Neural cell (in vitro differentiated cells): ENCODE measurements around the gene TMEM272. TPM values are rescaled to one million over a fixed set of nuclear protein-coding genes. Genes with fewer than 3 reads are reported as not detected.

Source experiments
- H2AFZ ChIP-seq: fragments of 200-600, 300-800 bp; sonication (generic), shearing (Covaris generic); 2 replicates; pipeline ENCODE4 v1.6.0; 2014; ENCODE audit warnings: low read depth, mild to moderate bottlenecking, antibody characterized with exemption, low read length, moderate library complexity
- H3F3A ChIP-seq: fragments of 200-600 bp; shearing (Covaris generic); 2 replicates; pipeline ENCODE4 v1.6.1; 2016; ENCODE audit warnings: mild to moderate bottlenecking, moderate library complexity, mixed read lengths, antibody characterized with exemption, low read length; ENCODE audit not compliant: insufficient read depth, poor library complexity, severe bottlenecking
- H3K27ac ChIP-seq: fragments of 200-600, 300-800 bp; sonication (generic), shearing (Covaris generic); 2 replicates; pipeline ENCODE4 v1.5.1; 2014; ENCODE audit warnings: mild to moderate bottlenecking, low read length, moderate library complexity
- H3K27me3 ChIP-seq: fragments of 300-800, 200-600 bp; sonication (generic), shearing (Covaris generic); 2 replicates; pipeline ENCODE4 v1.6.0; 2014; ENCODE audit warnings: mild to moderate bottlenecking, low read depth, low read length, moderate library complexity; ENCODE audit not compliant: insufficient read depth
- H3K36me3 ChIP-seq: fragments of 300-800, 200-600 bp; sonication (generic), shearing (Covaris generic); 2 replicates; pipeline ENCODE4 v1.5.1; 2014; ENCODE audit warnings: mild to moderate bottlenecking, antibody characterized with exemption, low read length, moderate library complexity; ENCODE audit not compliant: insufficient read depth
- H3K4me2 ChIP-seq: fragments of 300-800, 200-600 bp; sonication (generic), shearing (Covaris generic); 2 replicates; pipeline ENCODE4 v1.6.0; 2014; ENCODE audit warnings: mild to moderate bottlenecking, low read length
- H3K4me3 ChIP-seq: fragments of 300-800, 200-600 bp; sonication (generic), shearing (Covaris generic); 2 replicates; pipeline ENCODE4 v1.5.1; 2014; ENCODE audit warnings: mild to moderate bottlenecking, low read length, moderate library complexity
- H3K79me2 ChIP-seq: fragments of 200-600 bp; shearing (Covaris generic); replicated peaks from 2 replicates; pipeline ENCODE4 v1.6.0; 2014; ENCODE audit warnings: mild to moderate bottlenecking, low read length, moderate library complexity; ENCODE audit not compliant: insufficient read depth
- H3K9ac ChIP-seq: fragments of 300-800, 200-600 bp; sonication (generic), shearing (Covaris generic); 2 replicates; pipeline ENCODE4 v1.6.1; 2016; ENCODE audit warnings: mild to moderate bottlenecking, low read length, mixed read lengths
- H3K9me2 ChIP-seq: fragments of 200-600 bp; shearing (Covaris generic); 2 replicates; pipeline ENCODE4 v1.6.1; 2016; ENCODE audit warnings: mild to moderate bottlenecking, low read length, mixed read lengths; ENCODE audit not compliant: insufficient read depth
- H3K9me3 ChIP-seq: fragments of 200-600, 300-800 bp; sonication (generic), shearing (Covaris generic); 2 replicates; pipeline ENCODE4 v1.6.1; 2016; ENCODE audit warnings: mild to moderate bottlenecking, mixed run types, low read length, moderate library complexity, mixed read lengths
- H4K20me1 ChIP-seq: fragments of 200-600 bp; shearing (Covaris generic); 2 replicates; pipeline ENCODE4 v1.6.1; 2016; ENCODE audit warnings: mild to moderate bottlenecking, mixed run types; ENCODE audit not compliant: insufficient read depth
- EP300 ChIP-seq: fragments of 450-650 bp; conservative IDR thresholded peaks from 2 replicates; pipeline ENCODE4 v1.6.1; 2014; ENCODE audit warnings: antibody characterized with exemption, mild to moderate bottlenecking, moderate library complexity; ENCODE audit not compliant: poor library complexity, severe bottlenecking
- EZH2 ChIP-seq: fragments of 200-600, 300-800 bp; shearing (Covaris generic), sonication (generic); IDR thresholded peaks from 2 replicates; pipeline ENCODE4 v1.6.1; 2014; ENCODE audit warnings: antibody characterized with exemption, low read length, borderline replicate concordance, mild to moderate bottlenecking; ENCODE audit not compliant: insufficient read depth, poor library complexity, severe bottlenecking
- MXI1 ChIP-seq: fragments of 450-650 bp; conservative IDR thresholded peaks from 2 replicates; pipeline ENCODE4 v1.6.1; 2014; ENCODE audit warnings: antibody characterized with exemption, mild to moderate bottlenecking; ENCODE audit not compliant: poor library complexity, severe bottlenecking
- POLR2AphosphoS5 ChIP-seq: IDR thresholded peaks from 2 replicates; pipeline ENCODE4 v1.6.1; 2012
- RAD21 ChIP-seq: fragments of 450-650 bp; conservative IDR thresholded peaks from 2 replicates; pipeline ENCODE4 v1.6.1; 2014; ENCODE audit warnings: antibody characterized with exemption, mild to moderate bottlenecking, moderate library complexity
- SMC3 ChIP-seq: fragments of 450-650 bp; conservative IDR thresholded peaks from 2 replicates; pipeline ENCODE4 v1.6.1; 2014; ENCODE audit warnings: antibody characterized with exemption, mild to moderate bottlenecking, moderate library complexity; ENCODE audit not compliant: poor library complexity
- TAF1 ChIP-seq: IDR thresholded peaks from 2 replicates; pipeline ENCODE4 v1.6.1; 2012; ENCODE audit warnings: low read depth
- polyA plus RNA-seq: library from polyadenylated mRNA; depleted of rRNA; stranded (reverse); fragments of >200 nt; gene quantifications from 2 replicates; pipeline ENCODE4 v1.2.3, GENCODE V29; 2014
- TF ChIP-seq, protein P1 (sequence below): fragments of 450-650 bp; IDR thresholded peaks from 2 replicates; pipeline ENCODE4 v1.5.1; 2014; ENCODE audit warnings: antibody characterized with exemption, mild to moderate bottlenecking, moderate library complexity; ENCODE audit not compliant: poor library complexity, severe bottlenecking
- TF ChIP-seq, protein P2 (sequence below): IDR thresholded peaks from 2 replicates; pipeline ENCODE4 v1.6.1; 2012; ENCODE audit warnings: borderline replicate concordance

Gene TMEM272
- polyA plus RNA-seq, 1 donor from 2014 or later = 0.77 TPM

DNA sequence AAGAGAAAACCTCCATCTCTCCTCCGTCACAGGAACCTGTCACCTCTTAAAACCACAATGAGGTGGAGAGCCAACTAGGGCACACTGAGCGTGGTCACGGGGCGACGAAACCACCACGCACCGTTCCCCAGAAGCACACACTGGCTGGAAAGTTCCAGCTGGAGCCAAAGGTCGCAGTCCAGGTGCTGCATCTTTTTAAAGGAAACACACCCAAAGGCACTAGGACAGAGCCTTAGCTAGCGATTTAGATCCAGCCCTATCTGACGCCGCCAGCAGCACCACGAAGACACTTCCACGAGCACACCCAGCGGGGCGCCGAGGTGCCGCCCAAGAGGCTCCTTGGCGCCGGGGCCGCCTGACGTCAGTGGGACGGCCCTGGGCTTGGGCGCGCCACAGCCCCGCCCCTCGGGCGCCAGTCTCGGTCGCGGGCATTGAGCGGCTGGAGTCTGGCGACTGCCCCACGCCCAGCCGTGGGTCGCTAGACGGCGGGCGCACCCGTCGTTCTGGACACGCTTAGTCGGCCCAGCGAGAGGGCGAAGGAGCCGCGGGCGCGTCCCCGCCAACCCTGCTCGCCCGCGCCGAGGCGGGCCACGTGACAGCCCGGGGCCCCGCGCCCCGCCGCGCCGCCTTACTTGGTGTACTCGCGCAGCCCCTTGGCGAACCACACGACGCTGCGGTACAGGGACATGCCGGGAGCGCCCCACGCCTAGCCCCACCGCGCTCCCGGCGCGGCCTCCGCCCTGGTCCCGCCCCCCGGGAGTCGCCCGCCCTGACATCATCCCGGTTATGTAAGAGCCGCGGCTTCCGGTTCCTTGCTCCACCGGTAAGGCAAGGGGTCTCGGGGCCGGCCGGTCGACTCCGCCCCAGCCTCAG, 41.3 kb downstream of the TMEM272 start, which contains the start of gene DHRS12:
TSS of gene DHRS12 (minus strand) at position 742 of the 873 bp plus-strand sequence. CDS start 4,504 bp downstream, outside the sequence.
- peak within 1 kb of the TSS; percentile 75 for H3K4me3 ChIP-seq
- no peaks in the 10 kb centered on the region for H3K27me3 ChIP-seq
- peak; percentile 30 for TF ChIP-seq SMC3
- TF ChIP-seq, protein P1, sequence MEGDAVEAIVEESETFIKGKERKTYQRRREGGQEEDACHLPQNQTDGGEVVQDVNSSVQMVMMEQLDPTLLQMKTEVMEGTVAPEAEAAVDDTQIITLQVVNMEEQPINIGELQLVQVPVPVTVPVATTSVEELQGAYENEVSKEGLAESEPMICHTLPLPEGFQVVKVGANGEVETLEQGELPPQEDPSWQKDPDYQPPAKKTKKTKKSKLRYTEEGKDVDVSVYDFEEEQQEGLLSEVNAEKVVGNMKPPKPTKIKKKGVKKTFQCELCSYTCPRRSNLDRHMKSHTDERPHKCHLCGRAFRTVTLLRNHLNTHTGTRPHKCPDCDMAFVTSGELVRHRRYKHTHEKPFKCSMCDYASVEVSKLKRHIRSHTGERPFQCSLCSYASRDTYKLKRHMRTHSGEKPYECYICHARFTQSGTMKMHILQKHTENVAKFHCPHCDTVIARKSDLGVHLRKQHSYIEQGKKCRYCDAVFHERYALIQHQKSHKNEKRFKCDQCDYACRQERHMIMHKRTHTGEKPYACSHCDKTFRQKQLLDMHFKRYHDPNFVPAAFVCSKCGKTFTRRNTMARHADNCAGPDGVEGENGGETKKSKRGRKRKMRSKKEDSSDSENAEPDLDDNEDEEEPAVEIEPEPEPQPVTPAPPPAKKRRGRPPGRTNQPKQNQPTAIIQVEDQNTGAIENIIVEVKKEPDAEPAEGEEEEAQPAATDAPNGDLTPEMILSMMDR = no peak
- TF ChIP-seq POLR2AphosphoS5 = peak; percentile 76
- TF ChIP-seq, protein P2, sequence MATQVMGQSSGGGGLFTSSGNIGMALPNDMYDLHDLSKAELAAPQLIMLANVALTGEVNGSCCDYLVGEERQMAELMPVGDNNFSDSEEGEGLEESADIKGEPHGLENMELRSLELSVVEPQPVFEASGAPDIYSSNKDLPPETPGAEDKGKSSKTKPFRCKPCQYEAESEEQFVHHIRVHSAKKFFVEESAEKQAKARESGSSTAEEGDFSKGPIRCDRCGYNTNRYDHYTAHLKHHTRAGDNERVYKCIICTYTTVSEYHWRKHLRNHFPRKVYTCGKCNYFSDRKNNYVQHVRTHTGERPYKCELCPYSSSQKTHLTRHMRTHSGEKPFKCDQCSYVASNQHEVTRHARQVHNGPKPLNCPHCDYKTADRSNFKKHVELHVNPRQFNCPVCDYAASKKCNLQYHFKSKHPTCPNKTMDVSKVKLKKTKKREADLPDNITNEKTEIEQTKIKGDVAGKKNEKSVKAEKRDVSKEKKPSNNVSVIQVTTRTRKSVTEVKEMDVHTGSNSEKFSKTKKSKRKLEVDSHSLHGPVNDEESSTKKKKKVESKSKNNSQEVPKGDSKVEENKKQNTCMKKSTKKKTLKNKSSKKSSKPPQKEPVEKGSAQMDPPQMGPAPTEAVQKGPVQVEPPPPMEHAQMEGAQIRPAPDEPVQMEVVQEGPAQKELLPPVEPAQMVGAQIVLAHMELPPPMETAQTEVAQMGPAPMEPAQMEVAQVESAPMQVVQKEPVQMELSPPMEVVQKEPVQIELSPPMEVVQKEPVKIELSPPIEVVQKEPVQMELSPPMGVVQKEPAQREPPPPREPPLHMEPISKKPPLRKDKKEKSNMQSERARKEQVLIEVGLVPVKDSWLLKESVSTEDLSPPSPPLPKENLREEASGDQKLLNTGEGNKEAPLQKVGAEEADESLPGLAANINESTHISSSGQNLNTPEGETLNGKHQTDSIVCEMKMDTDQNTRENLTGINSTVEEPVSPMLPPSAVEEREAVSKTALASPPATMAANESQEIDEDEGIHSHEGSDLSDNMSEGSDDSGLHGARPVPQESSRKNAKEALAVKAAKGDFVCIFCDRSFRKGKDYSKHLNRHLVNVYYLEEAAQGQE = peak; percentile 45
- no peak for TF ChIP-seq TAF1
- peak; percentile 30 for TF ChIP-seq RAD21
- peak; percentile 64 for TF ChIP-seq MXI1
- peak; percentile 52 for TF ChIP-seq EP300
- no peak for TF ChIP-seq EZH2
- H3K27ac ChIP-seq = peak within 1 kb of the TSS; percentile 51
- peaks cover 5% of the 10 kb centered on the region for H3F3A ChIP-seq
- H3K4me2 ChIP-seq = peak within 1 kb of the TSS; percentile 34
- H3K36me3 ChIP-seq = no peaks in the 10 kb centered on the region
- no peaks in the 10 kb centered on the region for H3K79me2 ChIP-seq
- H4K20me1 ChIP-seq = no peaks in the 10 kb centered on the region
- no peaks in the 10 kb centered on the region for H3K9me2 ChIP-seq
- H3K9ac ChIP-seq = peak within 1 kb of the TSS; percentile 74
- peak within 1 kb of the TSS; percentile 36 for H2AFZ ChIP-seq
- no peaks in the 10 kb centered on the region for H3K9me3 ChIP-seq

DNA sequence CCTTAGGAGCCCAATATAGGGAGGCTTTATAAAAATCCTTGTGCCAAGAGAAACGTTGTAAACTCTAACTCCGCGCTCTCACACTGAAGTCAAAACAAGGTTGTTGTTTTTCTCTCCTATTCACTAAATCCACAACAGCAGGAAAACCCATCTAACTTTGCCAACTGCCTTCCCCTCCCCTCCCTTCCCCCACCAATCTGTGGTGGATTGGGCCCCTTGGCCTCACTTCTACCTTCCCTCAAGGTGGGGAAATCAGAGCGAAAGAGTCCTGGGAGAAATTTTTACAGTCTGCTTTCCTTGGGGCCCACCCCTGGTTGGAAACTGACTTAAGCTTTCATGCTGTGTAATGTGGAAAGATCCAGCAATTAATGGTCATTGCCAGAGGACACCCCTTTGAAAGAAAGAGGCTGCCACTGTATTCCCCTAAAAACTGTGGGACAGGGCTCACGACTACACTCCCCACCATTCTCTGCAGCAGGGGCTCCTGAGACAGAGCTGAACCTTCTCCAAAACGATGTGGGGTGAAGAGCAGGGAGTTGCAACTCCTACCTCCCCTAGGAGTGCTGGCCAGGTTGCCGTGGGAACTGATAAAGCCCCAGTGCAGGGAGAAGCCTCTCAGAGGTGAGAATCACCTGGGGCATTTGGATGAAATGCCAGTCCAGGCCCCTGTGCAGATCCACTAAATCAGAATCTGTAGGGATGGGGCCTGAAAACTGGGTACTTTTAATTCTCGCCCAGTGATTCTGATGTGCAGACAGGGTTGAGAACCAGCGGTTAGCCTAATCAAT, 42.2 kb downstream of the TMEM272 start:
- Histone ChIP-seq H4K20me1 (no peaks in the 10 kb centered on the region), H3K9me3 (no peaks in the 10 kb centered on the region), H3K79me2 (no peaks in the 10 kb centered on the region), H3K27me3 (no peaks in the 10 kb centered on the region), H3K4me2 (peak overlapping the region; percentile 34), H3K27ac (peak overlapping the region; percentile 51), H3F3A (peaks cover 5% of the 10 kb centered on the region), H3K36me3 (no peaks in the 10 kb centered on the region), H3K4me3 (peak overlapping the region; percentile 75), H3K9me2 (no peaks in the 10 kb centered on the region), H3K9ac (peak overlapping the region; percentile 74), H2AFZ (peak overlapping the region; percentile 36)
- TF ChIP-seq, protein P2 = no peak
- no peak for TF ChIP-seq SMC3
- TF ChIP-seq RAD21 = no peak
- no peak for TF ChIP-seq TAF1
- no peak for TF ChIP-seq EP300
- TF ChIP-seq POLR2AphosphoS5 = no peak
- no peak for TF ChIP-seq EZH2
- TF ChIP-seq MXI1 = no peak
- TF ChIP-seq, protein P1 = no peak
